ENCODE measurements around the gene RACK1. TPM values are rescaled to one million over a fixed set of nuclear protein-coding genes. Genes with fewer than 3 reads are reported as not detected.

RACK1 gene
- total and polyA plus RNA-seq, 2 of the 8 experiments (the other 6 are each of a cell fraction or from before 2014, with no cell fraction given), result 2,589 to 7,971 TPM

DNA sequence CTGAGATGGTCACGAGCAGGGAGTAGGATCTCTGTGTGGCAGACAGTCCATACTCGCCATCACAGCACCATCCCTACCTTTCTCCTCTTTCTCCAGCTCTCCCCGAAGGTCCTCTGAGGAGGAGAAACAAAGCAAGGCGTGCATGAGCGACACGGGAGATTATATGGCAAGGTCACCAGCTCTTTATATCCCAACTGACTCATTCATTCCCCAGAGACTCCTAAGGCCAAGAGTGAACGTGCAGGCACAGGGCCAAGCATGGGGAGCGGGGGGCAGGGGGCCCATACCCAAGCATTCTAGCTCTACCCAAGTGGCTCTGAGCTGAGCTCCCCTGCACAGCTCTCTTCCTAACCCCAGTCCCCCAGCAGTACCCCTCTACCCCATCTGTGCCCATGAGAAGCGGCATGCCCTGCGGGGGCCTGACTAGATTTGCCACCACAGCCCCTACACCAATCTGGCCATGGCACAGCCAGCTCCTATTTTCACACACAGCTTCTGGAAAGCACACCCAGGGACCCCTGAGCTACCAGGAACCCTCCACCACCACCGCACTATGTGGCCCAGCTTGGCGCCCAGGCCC lies 45.5 kb downstream of the RACK1 start (continued):
- TF ChIP-seq RAD21 (IDR thresholded peaks at IDR 0.05 in 1 of 2, conservative IDR thresholded peaks at IDR 0.05 in 1 of 2; ENCODE audit: low read depth in 2 of 2, low read length in 2 of 2) (no peak), SIX5 (IDR thresholded peaks at IDR 0.05; ENCODE audit: low read depth, low read length) (no peak)
